Stimulated activated CD8-positive, alpha-beta memory T cell treated with anti-CD3 and anti-CD28 coated beads, Interleukin-7, amount 100 ng/mL, for 48 hours (primary cell): ENCODE data around the gene SLC46A1.

Experiments used
- DNase-seq, 2 donors: peaks; one replicate each; pipeline ENCODE4 v3.0.0-alpha.2; 2020; ENCODE audit warnings: low read depth in 1 of 2; ENCODE audit errors: extremely low read depth in 1 of 2

The SLC46A1 gene

DNA sequence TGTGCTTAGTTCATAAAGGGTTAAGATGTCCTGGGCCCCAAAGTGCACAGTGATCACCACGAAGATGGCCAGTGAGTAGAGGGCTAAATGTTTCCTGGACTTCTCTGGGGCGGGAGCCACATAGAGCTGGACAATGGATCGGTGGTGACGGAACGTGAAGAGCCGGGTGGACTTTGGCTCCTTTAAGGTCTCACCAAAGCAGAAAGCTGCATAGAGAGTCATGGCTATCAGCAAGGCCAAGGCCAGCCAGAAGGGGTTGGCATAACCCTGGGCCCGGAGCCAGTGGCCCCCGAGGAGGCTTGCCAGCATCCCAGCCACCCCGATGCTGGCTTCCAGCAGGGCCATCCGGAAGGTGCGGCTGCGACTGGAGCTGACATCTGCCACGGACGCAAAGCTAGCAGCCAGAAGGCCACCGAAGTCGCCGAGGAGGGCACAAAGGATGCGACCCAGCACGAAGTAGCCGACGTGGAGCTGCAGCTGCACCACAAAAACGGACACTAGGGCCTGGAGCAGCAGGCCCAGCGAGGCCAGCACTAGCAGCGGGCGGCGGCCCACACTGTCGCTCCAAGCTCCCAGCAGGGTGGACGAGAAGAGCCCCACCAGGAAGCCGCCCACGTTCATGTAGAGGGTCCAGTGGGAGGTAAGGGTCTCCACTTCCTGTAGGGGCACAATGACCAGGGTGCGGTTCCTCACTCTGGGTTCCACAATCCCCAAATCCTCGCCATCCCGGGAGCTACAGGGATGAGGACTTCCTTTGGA, 1.0 kb downstream of the SLC46A1 start:
- DNase-seq, result no peak

DNA sequence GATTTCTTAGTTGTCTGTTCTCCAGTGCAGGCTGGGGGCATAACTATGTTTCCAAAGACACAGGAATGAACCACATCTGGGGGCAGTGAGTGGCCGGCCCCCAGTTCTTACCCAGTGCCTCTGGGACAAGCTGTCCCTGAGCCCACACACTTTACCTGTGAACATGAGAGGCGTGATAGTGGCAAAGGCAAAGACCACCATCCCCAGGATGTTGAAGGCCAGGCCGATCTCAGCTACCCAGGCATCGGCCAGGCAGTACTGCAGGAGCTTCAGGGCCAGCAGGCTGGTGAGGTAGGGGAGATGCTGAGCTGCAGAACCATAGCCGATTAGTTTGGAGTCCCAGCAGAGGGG, 1.6 kb downstream of the SLC46A1 start:
- DNase-seq, result no peak

DNA sequence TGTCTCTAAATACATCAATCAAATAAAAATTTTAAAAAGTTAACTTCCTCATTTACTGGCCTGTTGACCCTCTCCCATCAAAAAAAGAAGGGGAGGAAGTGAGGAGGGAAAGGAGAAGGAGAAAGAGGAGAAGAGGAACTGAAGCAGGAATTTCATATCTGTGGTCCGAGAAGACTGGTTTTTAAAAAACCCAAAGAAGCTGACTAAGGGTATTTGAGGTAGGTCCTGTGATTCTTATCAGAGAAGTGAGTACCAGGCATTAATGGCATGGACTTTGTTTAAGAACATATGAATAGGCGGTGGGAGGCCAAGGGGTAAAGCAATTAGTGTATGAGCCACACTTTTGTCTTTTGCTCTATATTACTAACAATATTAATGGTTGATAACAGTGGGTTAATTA, 2.0 kb downstream of the SLC46A1 start:
- no peak for DNase-seq

DNA sequence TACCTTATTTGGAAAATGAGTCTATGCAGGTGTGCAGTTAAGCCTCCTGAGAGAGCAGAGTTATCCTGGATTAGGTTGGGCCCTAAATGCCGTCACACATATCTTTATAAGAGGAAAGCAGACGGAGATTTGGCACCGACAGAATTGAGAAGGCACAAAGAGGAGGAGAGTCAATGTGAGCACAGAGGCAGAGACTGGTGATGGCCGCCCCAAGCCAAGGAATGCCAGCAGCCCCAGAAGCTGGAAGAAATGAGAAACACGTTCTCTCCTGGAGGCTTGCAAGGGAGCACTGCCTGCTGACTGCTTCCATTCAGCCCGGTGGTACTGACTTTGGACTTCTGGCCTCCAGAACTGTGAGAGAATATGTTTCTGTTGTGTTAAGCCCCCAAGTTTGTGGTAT, 3.2 kb downstream of the SLC46A1 start:
- DNase-seq, result no peak

DNA sequence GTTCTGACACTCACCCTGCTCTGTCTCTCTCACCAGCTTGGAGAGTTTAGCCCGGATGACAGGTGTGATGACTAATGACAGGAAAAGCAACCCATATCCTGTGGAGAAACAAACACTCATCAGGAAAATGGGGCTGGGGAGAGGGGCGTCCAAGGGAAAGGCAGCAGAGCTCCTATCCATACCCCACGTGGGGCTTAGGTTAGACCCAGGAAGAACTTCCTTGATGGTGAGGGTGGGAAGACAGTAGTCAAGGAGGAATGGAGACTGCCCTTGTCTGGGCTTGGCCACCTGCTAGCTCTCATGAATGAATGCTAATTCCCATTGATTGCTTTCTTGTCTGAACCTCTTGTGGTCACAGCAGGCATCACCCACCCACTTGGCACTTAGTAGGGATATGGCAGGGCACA, 3.8 kb downstream of the SLC46A1 start:
- no peak for DNase-seq

DNA sequence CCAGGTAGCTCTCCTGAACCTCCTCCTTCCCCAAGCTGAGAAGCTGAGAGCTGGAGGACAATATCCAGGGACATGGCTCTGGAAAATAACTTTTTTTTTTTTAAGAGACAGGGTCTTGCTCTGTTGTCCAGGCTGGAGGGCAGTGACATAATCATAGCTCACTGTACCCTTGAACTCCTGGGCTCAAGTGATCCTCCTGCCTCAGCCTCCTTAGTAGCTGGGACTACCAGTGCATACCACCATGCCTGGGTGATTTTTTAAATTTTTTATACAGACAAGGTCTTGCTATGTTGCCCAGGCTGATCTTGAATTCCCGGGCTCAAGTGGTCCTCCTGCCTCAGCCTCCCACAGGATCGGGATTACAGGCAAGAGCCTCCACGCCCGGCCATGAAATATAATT, 6.2 kb downstream of the SLC46A1 start:
- no peak for DNase-seq

DNA sequence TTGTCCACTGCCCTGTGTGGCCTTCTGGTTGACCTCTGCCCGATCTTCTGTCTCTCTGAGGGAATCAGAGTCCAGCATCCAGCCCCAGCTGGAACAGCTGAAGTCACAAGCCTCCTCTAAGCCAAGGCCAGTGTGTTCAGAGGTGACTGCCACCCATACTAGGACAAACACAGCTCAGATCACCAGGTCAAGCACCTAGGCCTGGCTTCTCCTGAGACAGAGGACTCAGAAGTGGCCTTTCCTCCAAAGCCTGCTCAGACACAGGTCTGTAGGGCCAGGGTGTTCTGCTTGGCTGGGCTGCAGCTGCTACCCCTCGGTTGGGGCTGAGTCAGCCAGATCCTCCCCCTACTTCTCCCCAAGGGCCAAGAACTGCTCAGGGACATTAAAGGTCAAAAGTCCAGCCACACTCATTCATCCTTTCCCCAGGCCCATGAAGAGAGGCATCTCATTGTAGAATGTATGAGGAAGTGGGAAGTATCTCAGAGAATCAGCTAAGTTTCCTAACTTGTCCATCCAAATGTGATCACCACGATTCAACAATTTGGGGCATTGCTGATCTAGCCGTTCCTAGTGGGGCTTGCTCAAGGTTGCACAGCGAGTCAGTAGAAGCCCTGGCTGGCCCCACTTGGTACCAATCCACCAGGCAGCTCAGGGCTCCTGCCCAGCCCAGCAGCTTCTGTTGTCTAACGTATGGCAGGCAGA, 7.6 kb downstream of the SLC46A1 start:
- DNase-seq, result no peak

DNA sequence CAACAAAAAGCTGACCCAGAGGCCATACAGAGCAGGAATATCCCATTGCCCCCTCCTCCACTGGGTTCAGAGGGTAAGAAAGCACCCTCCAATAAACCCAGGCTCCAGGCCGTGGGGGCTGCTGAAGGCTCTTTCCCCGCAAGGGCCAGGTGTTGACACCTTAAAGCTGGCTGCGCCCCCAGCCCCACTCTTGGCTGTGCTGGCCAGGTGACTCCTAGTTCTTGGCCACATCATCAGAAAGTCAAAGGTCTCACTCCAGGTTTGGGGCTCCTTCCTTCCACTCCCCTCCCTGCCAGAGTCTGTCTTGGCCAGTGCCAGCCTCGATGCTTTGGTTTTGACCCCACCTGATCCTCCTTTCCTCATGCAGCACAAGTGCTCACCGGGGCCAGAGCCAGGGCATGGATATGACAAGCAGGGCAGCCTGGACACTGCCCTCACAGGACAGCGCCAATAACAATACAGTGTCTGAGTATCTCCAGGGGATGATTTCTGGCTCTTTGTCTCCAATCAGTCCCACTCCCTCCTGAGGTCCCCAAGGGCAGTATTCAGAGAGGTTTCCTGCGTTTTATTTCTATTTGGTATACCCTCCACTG, 8.2 kb downstream of the SLC46A1 start:
- DNase-seq, result no peak

DNA sequence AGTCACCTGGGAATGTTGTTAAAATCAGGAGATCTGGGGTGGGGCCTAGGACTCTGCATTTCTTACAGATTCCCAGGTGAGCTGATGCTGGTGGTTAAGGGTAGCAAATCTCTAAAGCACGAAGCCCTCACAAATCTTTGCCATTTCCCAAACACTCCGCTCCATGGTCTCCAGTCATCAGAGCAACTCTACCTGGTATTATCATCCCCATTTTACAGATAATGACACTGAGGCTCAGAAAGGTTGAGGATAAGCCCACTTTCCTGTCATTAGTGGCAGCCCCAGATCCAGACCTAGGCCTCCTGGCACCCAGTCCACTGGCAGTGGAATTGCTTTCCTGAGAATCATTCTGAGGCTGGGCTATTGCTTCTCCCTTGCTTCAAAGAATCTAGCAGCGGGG, 8.7 kb downstream of the SLC46A1 start:
- no peak for DNase-seq

DNA sequence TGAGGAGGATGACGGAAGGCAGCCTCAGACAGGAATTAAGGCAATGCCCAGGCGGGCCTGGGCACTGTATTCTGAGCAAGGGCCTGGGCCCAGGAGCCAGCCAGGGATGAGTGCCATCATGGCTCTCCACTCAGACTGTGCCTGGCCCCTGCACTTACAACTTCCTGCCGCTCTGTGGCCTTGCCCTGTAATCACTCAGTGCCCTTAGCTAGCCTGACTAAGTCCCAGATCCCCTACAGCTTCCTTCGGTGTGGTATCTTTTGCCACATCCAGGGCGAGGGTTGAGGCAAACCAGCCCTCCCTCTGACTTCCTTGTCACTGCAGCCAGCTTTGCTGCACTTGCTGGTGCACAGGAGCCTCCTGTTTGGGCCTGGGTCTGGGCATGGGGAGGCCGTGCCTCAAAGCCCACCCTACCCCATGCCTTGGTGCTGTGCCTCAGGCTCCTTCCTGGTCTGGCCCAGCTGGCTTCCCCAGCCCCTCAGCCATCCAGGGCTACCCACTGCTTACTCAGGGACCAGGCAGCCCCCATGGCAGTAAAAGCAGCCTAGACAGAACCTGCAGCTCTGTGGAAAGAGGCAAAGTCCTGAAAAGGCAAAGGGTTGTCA, 9.3 kb downstream of the SLC46A1 start:
- no peak for DNase-seq

DNA sequence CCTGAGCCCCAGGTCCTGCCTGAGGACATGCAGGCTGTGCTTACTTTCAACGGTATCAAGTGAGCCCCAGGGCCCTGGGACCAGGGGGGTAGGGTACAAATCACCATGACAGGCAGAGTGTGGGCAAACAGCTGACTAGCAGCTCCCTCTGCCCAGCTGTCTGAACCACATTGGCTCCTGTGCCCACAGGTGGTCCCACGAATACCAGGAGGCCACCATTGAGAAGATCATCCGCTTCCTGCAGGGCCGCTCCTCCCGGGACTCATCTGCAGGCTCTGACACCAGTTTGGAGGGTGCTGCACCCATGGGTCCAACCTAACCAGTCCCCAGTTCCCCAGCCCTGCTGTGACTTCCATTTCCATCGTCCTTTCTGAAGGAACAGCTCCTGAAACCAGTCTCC, 10.0 kb downstream of the SLC46A1 start:
- no peak for DNase-seq

DNA sequence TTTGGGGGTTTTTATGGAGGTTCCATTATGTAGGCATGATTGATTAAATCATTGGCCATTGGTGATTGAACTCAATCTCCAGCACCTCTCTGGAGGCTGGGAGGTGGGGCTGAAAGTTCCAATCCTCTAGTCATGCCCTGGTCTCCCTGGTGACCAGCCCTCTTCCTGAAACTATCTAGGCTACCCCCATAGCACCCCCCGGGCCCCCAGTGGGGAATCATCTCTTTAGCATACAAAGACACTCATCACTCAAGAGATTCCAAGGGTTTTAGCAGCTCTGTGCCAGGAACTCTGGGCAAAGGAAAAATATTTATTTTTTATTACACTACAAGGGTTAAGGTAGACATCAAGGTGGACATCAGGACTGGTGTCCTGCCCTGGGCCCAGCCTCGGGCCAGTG, 10.6 kb downstream of the SLC46A1 start:
- DNase-seq, result no peak

DNA sequence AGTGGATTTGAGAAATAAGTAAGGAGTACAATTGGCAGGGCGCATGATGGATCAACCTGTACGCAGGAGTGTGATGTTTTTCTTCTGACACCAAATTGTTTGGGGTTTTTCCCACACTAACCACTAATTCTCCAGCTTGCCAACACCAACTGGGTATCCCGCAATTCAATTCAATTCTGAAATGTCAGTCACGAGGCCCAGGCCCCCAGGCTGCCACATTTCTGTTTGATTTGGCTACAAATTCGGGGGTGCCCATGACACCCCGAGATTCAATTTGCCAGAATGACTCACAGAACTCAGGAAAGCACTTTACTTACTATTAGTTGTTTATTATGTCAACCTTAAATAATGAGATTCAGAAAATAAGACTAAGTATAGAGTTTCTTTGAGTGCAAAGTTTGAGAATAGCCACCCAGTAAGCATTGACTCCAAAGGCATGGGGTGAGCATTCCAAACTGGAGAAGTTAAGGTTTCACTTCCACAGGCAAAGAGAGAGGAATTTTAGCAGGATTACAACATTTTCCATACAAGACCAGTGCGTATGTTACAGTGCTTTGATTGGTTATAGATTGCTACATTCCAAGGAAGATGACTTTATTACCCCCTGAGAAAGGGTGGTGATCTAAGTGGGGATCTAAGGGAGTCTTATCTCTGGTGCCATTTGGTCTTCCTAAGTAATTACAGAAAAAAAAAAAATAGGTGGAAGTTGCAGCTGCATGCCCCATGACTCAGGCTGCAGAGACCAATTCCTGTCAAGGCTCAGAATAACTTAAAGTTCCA, 11.5 kb downstream of the SLC46A1 start:
- DNase-seq, result no peak

DNA sequence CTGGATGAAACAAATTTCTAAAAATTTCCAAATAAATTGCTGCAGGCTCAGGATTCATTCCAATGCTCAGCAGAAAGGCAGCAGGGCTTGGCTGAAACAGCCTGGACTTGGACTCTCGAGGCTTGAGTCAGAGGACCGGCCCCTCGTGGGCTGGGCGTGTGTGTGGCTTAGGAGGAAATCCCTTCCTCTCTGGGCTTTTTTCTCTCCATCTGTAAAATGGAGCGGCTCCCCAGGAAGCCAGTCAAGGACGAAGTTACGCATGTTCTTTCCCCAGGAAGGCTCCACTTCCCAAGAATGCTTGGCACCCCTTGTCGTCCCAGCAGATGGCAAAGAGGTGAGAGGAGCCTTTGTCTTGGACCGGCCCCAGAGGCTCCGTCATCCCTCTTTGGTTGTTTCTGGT, 13.5 kb downstream of the SLC46A1 start:
- no peak for DNase-seq

DNA sequence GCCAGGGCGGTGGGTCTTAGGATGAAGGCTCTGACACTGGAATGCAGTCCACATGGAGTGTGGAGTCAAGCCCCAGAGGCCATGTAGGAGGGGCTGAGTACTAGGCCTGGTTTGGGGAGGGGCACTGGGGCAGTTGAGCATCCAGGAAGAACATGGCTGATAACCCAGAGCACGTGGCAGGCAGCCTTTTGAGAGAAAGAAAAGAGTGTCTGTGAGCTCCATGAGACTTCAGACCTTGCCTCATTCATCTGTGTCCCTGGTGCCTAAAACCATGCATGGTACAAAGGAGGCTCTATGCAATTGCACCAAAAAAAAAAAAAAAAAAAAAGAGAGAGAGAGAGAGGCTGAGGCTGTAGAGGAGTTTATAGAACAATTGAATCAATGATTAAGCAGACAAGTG, 14.6 kb downstream of the SLC46A1 start:
- no peak for DNase-seq

DNA sequence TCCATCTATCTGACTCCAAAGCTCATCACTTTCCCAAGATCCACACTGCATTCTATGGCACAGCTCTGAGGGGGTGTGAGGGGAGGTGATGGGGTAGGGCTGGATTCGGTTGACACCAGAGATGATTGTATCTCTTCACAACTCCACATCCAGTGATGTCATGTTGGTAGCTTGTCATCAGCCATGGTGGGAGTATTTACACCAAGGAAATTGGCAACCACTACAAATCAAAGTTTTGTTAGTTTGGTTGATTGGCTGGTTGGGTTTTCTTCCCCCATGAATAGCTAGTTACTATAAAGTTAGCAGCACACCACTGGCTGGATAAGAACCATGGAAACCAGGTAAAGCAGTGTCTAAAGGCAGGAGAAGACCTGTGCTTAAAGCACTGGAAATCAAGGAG, 15.0 kb downstream of the SLC46A1 start:
- DNase-seq, result no peak

DNA sequence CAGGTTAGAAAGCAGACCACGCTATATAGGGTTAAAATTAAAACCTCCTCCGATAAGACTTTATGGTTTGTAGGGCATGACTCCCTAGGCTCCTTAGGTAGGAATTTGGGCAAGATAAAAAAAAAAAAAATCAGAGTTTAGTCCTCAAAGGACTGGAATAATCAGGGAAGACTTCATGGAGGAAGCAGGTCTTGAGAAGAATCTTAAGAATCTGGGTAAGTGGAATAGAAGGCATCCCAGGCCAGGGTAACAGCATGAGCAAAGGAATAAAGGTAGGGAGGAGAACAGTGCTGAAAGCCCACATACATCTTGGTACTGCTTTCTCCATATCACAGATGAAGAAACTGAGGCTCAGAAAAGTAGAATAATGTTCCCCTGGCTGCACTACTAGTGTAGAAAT, 15.4 kb downstream of the SLC46A1 start:
- no peak for DNase-seq

DNA sequence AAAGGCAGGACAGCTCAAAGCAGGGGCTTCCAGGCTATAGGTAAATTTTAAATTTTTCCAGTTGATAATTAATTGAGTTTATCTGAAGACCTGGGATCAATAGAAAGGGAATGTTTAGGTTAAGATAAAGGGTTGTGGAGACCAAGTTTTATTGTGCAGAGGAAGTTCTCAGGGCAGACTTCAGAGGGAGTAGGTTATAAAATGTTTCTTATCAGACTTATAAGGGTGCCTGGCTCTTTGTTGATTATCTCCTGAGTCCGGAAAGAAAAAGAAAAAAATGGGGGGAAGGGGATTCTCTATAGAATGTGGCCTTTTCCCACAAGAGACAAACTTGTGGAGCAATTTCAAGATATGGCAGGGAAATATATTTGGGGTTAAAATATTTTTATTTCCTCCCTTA, 15.9 kb downstream of the SLC46A1 start:
- DNase-seq, result no peak

DNA sequence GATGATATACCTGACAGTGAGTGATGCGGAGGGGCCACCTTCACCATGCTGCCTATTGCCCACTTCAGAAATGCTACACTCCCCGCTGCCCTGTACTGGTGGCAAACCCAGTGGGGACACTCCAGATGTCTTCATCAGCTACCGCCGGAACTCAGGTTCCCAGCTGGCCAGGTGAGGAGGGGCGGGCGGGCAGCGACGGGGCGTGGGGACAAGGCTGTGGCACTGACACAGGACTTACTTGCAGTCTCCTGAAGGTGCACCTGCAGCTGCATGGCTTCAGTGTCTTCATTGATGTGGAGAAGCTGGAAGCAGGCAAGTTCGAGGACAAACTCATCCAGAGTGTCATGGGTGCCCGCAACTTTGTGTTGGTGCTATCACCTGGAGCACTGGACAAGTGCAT, 17.9 kb downstream of the SLC46A1 start:
- DNase-seq, result no peak

DNA sequence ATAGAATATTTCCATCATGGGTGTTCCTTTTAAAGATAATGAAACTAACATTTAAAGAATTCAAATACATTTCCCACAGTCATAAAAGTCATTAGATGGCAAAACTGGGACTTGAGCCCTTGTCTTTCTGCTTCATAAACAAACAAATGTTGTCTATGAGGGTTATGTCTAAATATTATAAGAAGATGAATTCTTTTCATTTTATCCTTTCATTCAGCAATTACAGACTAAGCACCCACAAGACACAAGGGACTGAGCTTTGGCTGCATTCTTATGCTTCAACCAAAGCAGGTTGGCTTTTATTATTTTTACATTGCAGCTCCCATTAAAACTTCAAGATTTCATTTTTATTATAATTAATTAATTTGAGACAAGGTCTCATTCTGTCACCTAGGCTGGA, 19.6 kb downstream of the SLC46A1 start:
- DNase-seq, result no peak

DNA sequence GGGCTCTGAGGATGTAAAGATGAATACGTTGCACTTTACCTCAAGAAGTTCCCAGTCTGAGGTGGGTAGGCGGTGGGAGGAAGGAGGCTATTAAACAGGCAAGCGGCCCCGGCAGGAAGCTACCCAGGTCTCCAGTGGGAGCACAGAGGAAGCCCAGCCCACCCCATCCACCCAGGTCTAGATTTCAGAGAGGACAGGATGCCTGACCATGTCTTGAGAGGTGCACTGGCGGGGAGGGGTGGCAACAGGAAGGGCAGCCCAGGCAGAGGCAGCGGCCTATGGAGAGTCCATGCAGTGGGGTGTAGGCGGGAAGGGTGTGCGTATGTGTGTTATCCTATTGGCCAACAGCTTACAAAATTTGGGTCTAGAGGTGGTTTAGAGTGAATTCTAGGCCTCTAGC, 20.6 kb downstream of the SLC46A1 start:
- no peak for DNase-seq
